ENCODE measurements around the gene ZNF415.

Gene ZNF415

DNA sequence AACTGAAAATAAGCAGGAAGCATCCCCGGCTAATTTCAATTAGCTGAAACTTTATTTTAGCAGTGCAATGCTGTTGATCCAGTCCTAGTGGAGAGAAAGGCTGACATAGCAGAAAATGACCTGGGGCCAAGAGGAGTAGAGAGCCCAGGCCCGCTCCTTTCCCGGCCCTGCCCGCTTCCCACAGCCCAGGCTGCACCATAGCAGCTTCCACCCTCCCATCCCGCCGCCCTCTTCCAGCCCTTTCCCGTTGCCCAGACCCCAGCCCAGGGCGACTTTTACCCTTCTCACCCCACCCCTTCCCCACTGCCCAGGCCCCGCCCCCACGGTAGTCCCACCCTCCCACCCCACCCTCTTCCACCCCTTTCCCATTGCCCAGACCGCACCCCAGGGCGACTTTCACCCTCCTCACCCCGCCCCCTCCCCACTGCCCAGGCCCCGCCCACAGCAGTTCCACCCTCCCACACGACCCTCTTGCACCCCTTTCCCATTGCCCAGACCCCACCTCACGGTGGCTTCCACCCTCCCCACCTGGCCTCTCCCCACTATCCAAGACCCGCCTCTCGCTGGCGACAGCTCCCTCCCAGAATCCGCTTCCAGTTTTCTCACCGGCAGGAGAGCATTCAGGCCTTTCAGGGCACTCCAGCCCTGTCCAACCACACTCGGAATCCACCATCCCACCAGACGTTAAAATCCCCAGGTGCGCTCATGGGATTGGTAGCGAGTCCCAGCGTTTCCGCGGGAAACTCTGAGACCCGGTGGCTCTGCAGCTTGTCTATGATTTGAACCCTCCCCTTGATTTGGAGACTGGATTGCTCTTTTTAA lies 37.7 kb downstream of the ZNF415 start:
- H3F3A ChIP-seq (ENCODE audit: insufficient read depth) = 0 out of 2 replicates have a peak, but pooled peaks cover 4% of the 10 kb centered on the region
- H3K9me3 ChIP-seq (ENCODE audit: insufficient read depth, low read length) = no peaks in the 10 kb centered on the region
- H3K27ac ChIP-seq (ENCODE audit: low read depth, low read length) = no peak overlapping the region
- no peaks in the 10 kb centered on the region for H4K20me1 ChIP-seq (ENCODE audit: low read depth, low read length)
- no peaks in the 10 kb centered on the region for H3K9me2 ChIP-seq (replicated peaks; ENCODE audit: insufficient read depth, low read length)
- H3K9ac ChIP-seq (ENCODE audit: low read length) = no peak overlapping the region
- H3K79me2 ChIP-seq (ENCODE audit: insufficient read depth, low read length) = peaks cover 30% of the 10 kb centered on the region; the same call in 1 of the 2 replicates
- H3K4me3 ChIP-seq (ENCODE audit: insufficient read depth, low read length, poor library complexity, severe bottlenecking) = no peak overlapping the region
- no peak overlapping the region for H3K4me2 ChIP-seq (ENCODE audit: low read depth, low read length, poor library complexity, severe bottlenecking)
- no peaks in the 10 kb centered on the region for H3K27me3 ChIP-seq (ENCODE audit: low read length)
- no peak overlapping the region for H2AFZ ChIP-seq (ENCODE audit: low read depth, low read length, severe bottlenecking)
- TF ChIP-seq, protein P1, sequence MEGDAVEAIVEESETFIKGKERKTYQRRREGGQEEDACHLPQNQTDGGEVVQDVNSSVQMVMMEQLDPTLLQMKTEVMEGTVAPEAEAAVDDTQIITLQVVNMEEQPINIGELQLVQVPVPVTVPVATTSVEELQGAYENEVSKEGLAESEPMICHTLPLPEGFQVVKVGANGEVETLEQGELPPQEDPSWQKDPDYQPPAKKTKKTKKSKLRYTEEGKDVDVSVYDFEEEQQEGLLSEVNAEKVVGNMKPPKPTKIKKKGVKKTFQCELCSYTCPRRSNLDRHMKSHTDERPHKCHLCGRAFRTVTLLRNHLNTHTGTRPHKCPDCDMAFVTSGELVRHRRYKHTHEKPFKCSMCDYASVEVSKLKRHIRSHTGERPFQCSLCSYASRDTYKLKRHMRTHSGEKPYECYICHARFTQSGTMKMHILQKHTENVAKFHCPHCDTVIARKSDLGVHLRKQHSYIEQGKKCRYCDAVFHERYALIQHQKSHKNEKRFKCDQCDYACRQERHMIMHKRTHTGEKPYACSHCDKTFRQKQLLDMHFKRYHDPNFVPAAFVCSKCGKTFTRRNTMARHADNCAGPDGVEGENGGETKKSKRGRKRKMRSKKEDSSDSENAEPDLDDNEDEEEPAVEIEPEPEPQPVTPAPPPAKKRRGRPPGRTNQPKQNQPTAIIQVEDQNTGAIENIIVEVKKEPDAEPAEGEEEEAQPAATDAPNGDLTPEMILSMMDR (IDR thresholded peaks at IDR 0.05; ENCODE audit: insufficient read depth, low read length, poor library complexity, severe bottlenecking) = no peak
- no peak for TF ChIP-seq EZH2phosphoT487 (conservative IDR thresholded peaks at IDR 0.05; ENCODE audit: low read length)
- H3K36me3 ChIP-seq (ENCODE audit: low read length) = peaks cover 3% of the 10 kb centered on the region; the same call in 1 of the 2 replicates

GRCh38 chr19:53092723-53093122 lies 40.0 kb downstream of the ZNF415 start:
- Histone ChIP-seq H3K27me3 (ENCODE audit: low read length) (no peaks in the 10 kb centered on the region), H4K20me1 (ENCODE audit: low read depth, low read length) (no peaks in the 10 kb centered on the region), H3K4me3 (ENCODE audit: insufficient read depth, low read length, poor library complexity, severe bottlenecking) (no peak overlapping the region), H3K27ac (ENCODE audit: low read depth, low read length) (no peak overlapping the region), H3K4me2 (ENCODE audit: low read depth, low read length, poor library complexity, severe bottlenecking) (no peak overlapping the region), H3K9ac (ENCODE audit: low read length) (no peak overlapping the region), H3K9me3 (ENCODE audit: insufficient read depth, low read length) (no peaks in the 10 kb centered on the region), H3F3A (ENCODE audit: insufficient read depth) (0 out of 2 replicates have a peak, but pooled peaks cover 4% of the 10 kb centered on the region), H2AFZ (ENCODE audit: low read depth, low read length, severe bottlenecking) (no peak overlapping the region), H3K79me2 (ENCODE audit: insufficient read depth, low read length) (peaks cover 19% of the 10 kb centered on the region; the same call in 1 of the 2 replicates), H3K36me3 (ENCODE audit: low read length) (peaks cover 3% of the 10 kb centered on the region; the same call in 1 of the 2 replicates), H3K9me2 (replicated peaks; ENCODE audit: insufficient read depth, low read length) (no peaks in the 10 kb centered on the region)
- TF ChIP-seq, protein P1 (IDR thresholded peaks at IDR 0.05; ENCODE audit: insufficient read depth, low read length, poor library complexity, severe bottlenecking) = no peak
- TF ChIP-seq EZH2phosphoT487 (conservative IDR thresholded peaks at IDR 0.05; ENCODE audit: low read length) = no peak

DNA sequence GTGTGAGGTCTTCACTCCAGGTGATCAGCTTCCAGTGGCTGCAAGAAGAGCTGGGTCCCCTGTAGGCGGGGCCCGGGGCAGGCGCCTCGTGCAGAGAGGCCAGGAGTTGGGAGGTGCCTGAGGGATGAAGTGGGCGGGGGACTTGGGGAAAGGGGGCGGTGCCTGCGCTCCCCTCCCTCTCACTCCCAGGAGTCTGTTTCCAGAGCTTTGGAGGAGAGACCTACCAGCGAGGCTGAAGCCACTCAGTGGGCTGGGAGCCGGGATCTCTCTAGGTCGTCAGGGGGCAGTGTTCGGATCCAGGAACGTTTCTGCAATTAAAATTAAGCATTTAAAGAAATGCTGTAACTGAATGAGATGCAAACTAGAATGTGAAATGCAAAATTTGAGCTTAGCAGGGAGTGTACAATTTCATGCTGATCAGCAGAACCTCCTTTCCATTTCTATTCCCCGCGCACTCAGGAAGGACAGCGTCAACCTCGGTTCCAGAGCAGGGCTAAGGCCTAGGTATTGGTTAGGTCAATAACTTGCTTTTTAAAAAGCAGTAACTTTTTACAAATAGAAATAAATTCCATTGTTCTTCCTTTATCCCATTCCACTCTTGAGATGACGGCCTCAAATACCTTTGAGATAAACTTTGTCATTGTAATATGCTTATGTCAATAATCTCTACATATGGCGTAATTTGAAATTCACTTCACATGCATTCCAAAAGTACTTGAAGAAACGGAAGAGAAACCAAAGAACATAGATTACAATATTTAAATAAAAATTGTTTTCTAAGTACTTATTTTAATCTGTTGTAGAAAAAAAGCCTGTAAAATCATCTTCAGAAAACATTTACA lies 41.1 kb downstream of the ZNF415 start:
- Histone ChIP-seq H3K4me2 (ENCODE audit: low read depth, low read length, poor library complexity, severe bottlenecking) (no peak overlapping the region), H3K9me2 (replicated peaks; ENCODE audit: insufficient read depth, low read length) (no peaks in the 10 kb centered on the region), H3F3A (ENCODE audit: insufficient read depth) (0 out of 2 replicates have a peak, but pooled peaks cover 4% of the 10 kb centered on the region), H4K20me1 (ENCODE audit: low read depth, low read length) (no peaks in the 10 kb centered on the region), H2AFZ (ENCODE audit: low read depth, low read length, severe bottlenecking) (no peak overlapping the region), H3K27ac (ENCODE audit: low read depth, low read length) (no peak overlapping the region), H3K4me3 (ENCODE audit: insufficient read depth, low read length, poor library complexity, severe bottlenecking) (no peak overlapping the region), H3K79me2 (ENCODE audit: insufficient read depth, low read length) (peaks cover 13% of the 10 kb centered on the region; the same call in 1 of the 2 replicates), H3K9ac (ENCODE audit: low read length) (no peak overlapping the region), H3K9me3 (ENCODE audit: insufficient read depth, low read length) (no peaks in the 10 kb centered on the region), H3K27me3 (ENCODE audit: low read length) (no peaks in the 10 kb centered on the region), H3K36me3 (ENCODE audit: low read length) (peaks cover 3% of the 10 kb centered on the region; the same call in 1 of the 2 replicates)
- TF ChIP-seq, protein P1 (IDR thresholded peaks at IDR 0.05; ENCODE audit: insufficient read depth, low read length, poor library complexity, severe bottlenecking) = no peak
- TF ChIP-seq EZH2phosphoT487 (conservative IDR thresholded peaks at IDR 0.05; ENCODE audit: low read length) = no peak

Measured in SU-DHL-6 (cell line).